GM18519 (cell line): ENCODE data around the gene GPR152.

Experiments
- ATAC-seq: cut with Tn5 transposase; IDR thresholded peaks from one replicate; pipeline ENCODE4 v1.9.1; 2021; ENCODE audit warnings: mild to moderate bottlenecking, moderate library complexity; ENCODE audit not compliant: unreplicated experiment, low FRiP score

GPR152 gene, protein sequence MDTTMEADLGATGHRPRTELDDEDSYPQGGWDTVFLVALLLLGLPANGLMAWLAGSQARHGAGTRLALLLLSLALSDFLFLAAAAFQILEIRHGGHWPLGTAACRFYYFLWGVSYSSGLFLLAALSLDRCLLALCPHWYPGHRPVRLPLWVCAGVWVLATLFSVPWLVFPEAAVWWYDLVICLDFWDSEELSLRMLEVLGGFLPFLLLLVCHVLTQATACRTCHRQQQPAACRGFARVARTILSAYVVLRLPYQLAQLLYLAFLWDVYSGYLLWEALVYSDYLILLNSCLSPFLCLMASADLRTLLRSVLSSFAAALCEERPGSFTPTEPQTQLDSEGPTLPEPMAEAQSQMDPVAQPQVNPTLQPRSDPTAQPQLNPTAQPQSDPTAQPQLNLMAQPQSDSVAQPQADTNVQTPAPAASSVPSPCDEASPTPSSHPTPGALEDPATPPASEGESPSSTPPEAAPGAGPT

GRCh38 chr11:67452141-67452952 lies at the start of gene GPR152:
TSS of gene GPR152 (minus strand) at chr11:67452729. CDS start at chr11:67452724, 5 bp downstream.
- no peak for ATAC-seq

DNA sequence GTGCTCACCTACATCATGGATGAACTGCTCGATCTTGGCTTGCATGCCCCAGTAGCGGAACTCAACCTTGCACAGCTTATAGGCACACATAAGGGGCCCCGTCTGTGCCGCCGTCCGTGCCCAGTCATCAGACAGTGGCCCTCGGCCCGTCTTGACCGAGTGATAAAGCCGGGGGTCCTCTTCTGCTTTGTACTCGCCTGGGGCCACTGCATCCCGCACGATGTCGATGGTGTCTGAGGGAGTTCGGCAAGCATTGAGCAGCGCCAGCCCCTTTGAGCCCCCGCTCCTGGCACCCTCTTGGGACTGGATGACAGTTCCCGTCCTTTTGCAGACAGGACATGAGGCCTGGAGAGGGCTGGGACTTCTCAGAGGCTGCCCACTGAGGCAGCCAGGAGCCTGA lies 49.3 kb upstream of the GPR152 start:
- no peak for ATAC-seq

DNA sequence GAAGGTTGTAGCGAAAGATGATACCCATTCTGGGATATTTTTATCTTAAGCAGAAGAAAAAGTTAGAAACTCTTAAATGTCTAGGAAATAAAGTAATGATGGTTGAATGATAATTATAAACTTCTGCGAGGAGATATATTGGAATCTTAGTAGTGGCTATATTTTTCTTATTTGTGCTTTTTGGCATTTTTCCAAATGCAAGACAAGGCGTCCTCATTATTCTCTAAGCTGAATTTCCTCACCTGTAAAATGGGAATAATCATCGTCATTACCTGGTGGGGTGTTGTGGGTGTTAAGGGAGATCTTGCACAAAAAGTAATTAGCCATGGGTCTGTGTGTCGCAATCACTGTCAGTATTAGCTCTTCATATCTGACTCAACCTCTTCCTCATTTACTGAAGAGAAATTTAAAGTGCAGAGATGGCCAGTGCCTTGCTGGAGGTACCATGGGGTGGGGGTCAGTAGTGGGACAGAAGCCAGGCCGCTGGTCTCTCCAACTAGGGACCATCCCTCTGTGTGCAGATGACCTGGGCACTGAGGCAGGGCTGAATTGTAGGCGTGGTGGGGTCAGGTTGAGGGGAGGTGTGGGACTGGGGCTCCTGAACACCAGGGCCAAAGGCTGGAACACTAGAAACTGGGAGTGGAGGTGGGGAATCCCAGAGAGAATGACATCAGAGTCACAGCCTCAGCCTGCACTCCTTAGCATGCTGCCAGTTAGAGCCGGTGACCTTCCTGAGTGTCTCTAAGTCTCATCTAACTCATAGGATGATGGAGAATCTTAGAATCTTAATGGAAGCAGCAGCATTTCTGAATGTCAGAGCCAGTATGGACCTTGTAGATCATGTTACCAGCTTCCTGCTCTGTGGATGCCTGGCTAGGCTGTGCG lies 48.5 kb upstream of the GPR152 start:
- ATAC-seq, result no peak

- ATAC-seq, result no peak
Observed at GRCh38 chr11:67500484-67500821, 47.9 kb upstream of the GPR152 start.

- ATAC-seq, result no peak
Observed at GRCh38 chr11:67499808-67500483, 47.4 kb upstream of the GPR152 start.

GRCh38 chr11:67498544-67498972 lies 46.0 kb upstream of the GPR152 start:
- no peak for ATAC-seq

GRCh38 chr11:67497656-67498291 lies 45.2 kb upstream of the GPR152 start:
- no peak for ATAC-seq

- no peak for ATAC-seq
Observed at GRCh38 chr11:67496113-67496512, 43.6 kb upstream of the GPR152 start.

DNA sequence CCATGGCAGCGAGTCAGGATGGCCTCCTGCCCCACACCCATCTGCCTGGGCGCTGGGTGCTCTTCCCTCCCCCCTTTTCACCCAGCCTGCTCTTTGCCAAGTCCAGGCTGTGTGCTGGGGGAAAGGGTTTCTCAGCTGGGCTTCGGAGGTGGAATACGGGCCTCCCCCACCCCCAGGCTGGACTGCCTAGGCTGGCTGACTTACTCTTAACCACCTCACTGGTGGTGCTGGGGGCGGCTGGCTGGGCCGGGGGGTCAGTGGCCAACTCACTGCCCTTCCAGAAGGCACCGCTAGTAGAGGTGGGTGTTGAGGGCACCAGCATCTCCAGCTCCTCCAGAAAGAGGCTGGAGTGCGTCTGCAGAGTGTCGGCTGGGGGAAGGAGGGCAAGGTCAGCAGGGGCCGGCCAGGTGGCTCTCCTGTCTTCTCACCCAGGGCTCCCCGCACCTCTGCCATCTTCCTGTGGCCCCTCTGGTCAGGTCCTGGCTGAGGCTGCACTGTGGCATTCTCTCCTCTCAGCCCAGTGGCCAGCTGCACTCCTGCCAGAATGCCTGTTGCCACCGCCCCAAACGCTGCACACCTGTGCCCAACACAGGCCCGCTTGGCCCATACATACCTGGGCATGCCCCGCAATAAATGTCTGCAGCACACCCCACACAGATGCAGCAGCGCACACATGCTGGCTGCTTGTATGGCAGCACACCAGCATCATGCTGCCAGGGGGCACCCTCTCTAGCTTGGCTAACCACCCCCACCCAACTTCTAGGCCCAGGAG lies 42.9 kb upstream of the GPR152 start:
- ATAC-seq, result no peak

DNA sequence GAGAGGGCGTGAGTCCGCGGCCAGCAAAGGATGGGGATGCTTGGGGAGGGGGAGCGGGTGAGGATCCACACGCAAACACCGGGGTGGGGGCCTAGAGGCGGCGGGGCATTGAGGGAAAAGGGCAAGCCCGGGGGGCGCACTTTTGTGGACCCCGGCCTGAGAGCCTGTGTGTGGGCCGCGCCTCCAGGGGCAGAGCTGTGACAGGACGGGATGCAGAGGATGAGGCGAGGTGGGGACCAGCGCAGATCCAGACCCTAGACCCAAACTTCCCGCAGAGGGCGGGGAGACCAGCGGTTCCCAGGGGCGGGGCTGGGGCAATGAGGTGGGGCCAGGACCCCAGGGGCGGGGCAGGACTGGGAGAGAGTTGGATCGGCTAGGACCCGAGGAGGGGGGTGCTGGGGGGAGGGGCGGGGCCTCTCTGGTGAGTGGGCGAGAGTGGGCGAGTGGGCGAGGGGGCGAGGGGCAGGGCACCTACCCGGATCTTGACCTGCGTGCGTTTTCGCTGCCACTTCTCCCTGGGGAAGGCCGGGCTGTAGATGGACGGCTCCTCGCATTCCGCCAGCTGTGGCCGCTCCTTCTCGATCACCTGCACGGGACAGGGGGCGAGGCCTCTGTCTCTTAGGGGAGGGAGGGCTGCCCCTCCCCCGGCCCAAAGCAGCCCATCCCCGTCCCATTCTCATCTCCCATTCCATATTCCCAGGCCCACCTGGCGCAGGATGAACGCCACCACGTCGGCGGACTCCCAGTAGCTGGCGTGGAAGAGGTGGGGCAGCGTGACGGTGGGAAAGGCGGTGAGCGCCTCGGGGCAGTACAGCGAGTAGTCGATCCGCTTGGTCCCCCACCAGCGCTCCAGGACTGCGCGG lies 42.1 kb upstream of the GPR152 start:
- no peak for ATAC-seq

DNA sequence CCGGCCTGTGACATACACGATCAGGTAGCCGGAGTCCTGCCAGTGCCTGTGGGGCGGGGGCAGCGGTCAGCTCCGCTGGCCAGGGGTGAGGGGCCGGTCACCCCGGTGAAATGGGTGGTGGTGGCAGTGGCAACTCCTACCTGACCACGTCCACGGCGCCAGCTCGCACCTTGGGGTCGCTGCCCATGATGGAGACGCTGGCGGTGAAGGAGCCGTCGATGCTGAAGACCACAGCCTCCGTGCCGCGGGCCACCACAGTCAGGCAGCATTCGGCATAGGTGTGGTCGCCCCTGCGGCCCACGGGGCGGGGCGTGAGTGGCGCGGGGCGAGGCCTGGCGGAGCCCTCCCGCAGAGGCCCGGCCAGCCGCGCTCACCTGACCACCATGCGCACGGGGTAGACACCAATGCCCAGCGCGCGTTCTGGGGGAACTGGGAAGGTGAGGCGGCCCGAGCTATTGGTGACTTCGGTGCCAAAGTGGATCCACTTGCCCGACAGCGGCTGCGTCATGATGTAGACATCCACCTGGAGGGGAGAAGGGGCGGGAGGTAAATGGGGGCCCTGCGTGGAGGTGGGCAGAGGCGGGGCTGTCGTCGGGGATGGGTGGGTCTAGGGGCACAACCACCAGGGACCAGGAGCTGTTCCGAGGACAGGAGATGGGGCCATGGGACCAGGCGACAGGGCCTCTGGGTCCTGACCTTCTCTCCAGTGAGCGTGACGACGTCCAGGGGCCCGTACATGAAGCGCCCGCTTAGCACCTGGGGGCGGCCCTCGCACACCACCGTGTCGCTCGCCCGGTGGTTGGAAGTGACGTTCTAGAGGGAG lies 41.2 kb upstream of the GPR152 start:
- no peak for ATAC-seq

DNA sequence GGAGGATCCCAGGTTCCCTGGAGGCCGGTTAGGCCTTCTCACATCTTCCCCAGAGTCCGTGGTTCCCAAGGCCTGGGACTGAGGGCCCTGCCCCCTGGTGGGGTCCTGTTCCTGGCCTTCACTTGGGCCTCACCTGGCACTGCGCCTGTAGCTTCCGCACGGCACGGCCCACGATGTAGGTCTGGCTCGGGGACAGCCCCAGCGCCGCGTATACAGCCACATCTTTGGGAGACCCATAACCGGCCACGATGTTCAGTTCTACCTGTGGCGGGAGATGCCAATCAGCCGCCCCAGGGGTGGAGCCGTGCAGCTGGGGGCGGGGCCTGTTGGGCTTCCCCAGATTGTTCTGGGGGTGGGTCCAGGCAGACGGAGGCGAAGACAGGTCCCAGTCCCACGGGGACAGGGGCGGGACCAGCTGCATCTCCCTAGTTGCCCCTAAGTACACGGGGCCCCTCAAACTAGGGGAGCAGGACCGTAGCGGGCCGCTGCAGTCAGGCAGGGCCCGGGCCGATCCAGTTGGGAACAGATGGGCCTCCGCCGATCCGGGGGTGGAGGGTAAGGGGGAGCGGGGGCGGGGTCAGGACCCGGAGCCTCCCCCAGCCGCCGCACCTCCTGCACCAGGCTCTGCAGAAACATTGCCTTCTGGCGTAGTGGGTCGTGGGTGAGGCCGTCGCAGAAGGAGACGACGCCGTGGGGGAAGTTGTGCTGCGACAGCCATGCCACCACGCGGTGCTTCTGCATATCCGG lies 40.4 kb upstream of the GPR152 start:
- no peak for ATAC-seq

- no peak for ATAC-seq
Observed at GRCh38 chr11:67492069-67492727, 39.7 kb upstream of the GPR152 start.

DNA sequence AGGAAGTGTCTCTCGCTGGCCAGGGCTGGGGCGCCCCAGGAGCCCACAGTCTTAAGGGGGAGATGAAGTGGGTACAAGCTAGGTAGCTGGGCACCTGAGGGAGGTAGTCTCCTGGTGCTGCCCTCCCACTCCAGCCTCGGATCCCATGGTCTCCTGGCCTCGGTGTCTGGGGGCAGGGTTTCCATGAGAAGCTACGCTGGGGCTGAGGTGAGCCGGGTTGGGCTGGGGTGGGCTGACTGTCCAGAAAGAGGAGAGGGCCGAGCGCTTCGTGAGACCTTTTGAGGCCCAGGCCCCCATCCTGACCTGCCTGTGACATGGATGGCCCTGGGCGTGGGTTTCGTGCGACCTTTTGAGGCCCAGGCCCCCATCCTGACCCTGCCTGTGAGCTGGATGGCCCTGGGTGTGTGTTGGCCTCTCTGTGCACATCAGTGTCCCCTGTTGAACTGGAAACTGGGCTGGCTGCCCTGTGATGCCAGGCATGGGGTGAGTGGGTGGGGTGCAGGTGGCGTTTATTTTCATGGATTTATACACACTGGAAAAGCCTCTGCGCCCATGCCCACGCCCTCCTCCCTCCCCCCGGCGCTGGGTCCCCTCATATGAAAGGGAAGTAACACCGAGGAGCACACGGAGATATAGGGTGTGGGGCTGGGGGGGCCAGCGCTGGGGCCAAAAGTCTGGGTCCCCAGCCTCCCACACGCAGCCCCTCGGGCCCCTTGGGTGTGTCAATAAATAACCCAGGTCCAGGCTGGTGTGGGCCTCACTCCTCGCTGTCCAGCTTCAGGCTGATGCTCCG lies 38.9 kb upstream of the GPR152 start:
- ATAC-seq, result no peak

DNA sequence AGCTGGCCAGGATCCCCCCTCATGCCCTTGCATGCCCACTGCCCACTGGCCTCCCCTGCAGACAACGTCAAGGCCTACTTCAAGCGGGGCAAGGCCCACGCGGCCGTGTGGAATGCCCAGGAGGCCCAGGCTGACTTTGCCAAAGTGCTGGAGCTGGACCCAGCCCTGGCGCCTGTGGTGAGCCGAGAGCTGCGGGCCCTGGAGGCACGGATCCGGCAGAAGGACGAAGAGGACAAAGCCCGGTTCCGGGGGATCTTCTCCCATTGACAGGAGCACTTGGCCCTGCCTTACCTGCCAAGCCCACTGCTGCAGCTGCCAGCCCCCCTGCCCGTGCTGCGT lies 38.2 kb upstream of the GPR152 start:
- ATAC-seq, result no peak
